ENCODE data around the gene ANAPC10. TPM values are rescaled to one million over a fixed set of nuclear protein-coding genes. Genes with fewer than 3 reads are reported as not detected.
A peak's percentile ranks its signal among the peaks of the same experiment; 100 is the strongest.
"Not testable (repeated sequence)": the region's sequence is repeated elsewhere in the genome, so short reads cannot be mapped to it uniquely, and the experiment has no call there.

Gene ANAPC10
- total RNA-seq, 6 donors from 2014 or later = 8.7 to 50.6 (median 27.8) TPM

DNA sequence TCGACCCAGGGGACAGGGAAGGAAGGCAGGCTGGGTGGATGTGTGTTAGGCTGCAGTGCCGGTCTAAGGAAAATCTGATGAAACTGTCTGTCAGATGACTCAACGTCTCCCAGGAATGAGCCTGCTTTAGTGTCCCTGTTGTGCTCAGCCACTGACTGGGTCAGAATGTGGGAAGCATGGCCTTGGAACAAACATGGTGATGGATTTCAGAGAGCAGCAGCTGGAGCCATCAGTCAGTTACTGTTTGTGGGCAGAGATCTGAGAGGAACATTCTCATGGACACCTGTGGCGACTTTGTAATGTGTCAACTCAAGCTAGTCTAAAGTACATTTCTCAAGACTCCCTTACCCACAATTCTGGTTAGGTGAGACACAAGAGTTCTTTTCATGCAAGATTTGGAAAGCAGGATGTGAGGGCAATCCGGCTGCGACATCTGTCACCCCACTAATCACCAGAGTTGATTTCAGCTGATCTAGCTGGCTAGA is 63.2 kb downstream of the ANAPC10 start:
- peaks cover 2 to 23% (median 14%) of the 10 kb centered on the region in 4 donors for H3K36me3 ChIP-seq
- H3K27me3 ChIP-seq = no peaks in the 10 kb centered on the region
- WGBS, 2 donors = 77 to 82% methylated on average over 6 of the region's 6 CpGs
- no peaks in the 10 kb centered on the region for H3K9me3 ChIP-seq
- H3K27ac ChIP-seq = no peak overlapping the region
- DNase-seq = no peak
- H3K4me1 ChIP-seq = no peaks in the 10 kb centered on the region
- H3K4me3 ChIP-seq = no peak overlapping the region
- peak in 1 of 2 donors; percentile 40 for ATAC-seq (ENCODE audit: low FRiP score in 2 of 2)
- TF ChIP-seq POLR2AphosphoS5 (IDR thresholded peaks at IDR 0.05) = no peak
- no peak for TF ChIP-seq POLR2A (IDR thresholded peaks at IDR 0.05)
- TF ChIP-seq, protein P1, sequence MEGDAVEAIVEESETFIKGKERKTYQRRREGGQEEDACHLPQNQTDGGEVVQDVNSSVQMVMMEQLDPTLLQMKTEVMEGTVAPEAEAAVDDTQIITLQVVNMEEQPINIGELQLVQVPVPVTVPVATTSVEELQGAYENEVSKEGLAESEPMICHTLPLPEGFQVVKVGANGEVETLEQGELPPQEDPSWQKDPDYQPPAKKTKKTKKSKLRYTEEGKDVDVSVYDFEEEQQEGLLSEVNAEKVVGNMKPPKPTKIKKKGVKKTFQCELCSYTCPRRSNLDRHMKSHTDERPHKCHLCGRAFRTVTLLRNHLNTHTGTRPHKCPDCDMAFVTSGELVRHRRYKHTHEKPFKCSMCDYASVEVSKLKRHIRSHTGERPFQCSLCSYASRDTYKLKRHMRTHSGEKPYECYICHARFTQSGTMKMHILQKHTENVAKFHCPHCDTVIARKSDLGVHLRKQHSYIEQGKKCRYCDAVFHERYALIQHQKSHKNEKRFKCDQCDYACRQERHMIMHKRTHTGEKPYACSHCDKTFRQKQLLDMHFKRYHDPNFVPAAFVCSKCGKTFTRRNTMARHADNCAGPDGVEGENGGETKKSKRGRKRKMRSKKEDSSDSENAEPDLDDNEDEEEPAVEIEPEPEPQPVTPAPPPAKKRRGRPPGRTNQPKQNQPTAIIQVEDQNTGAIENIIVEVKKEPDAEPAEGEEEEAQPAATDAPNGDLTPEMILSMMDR (IDR thresholded peaks at IDR 0.05) = no peak
- no peak for TF ChIP-seq EP300 (IDR thresholded peaks at IDR 0.05)

DNA sequence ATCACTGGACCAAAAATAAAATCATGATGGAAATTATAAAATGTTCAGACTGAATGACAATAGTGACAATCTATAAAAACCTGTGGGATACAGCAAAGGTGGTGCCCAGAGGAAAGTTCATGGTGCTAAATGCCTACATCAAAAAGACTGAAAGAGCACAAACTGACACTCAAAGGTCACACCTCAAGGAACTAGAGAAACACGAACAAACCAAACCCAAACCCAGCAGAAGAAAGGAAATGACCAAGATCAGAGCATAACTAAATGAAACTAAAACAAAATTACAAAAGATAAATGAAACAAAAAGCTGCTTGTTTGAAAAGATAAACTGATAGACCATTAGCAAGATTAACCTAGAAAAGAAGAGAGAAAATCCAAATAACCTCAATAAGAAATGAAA is 78.7 kb downstream of the ANAPC10 start:
- Histone ChIP-seq H3K27me3 (no peaks in the 10 kb centered on the region), H3K36me3 (no peaks in the 10 kb centered on the region), H3K27ac (no peak overlapping the region), H3K4me3 (no peak overlapping the region), H3K9me3 (peaks cover 0 to 15% (median 7%) of the 10 kb centered on the region in 4 donors), H3K4me1 (no peaks in the 10 kb centered on the region)
- no peak for TF ChIP-seq POLR2A (IDR thresholded peaks at IDR 0.05)
- TF ChIP-seq POLR2AphosphoS5 (IDR thresholded peaks at IDR 0.05) = no peak
- no peak for ATAC-seq (ENCODE audit: low FRiP score in 2 of 2)
- WGBS, 2 donors = 50 to 64% methylated on average over 1 of the region's 1 CpG
- no peak for DNase-seq

- DNase-seq = no peak
- TF ChIP-seq, protein P1 (IDR thresholded peaks at IDR 0.05) = no peak
- TF ChIP-seq POLR2AphosphoS5 (IDR thresholded peaks at IDR 0.05) = no peak
- no peak for TF ChIP-seq POLR2A (IDR thresholded peaks at IDR 0.05)
- no peak for TF ChIP-seq EP300 (IDR thresholded peaks at IDR 0.05)
- 99 to 100% methylated on average over 3 to 4 of the region's 4 CpGs for WGBS, 2 donors
- H3K4me1 ChIP-seq = peaks cover 0 to 17% (median 8%) of the 10 kb centered on the region in 4 donors
- no peaks in the 10 kb centered on the region for H3K36me3 ChIP-seq
- H3K27ac ChIP-seq = no peak overlapping the region
- H3K4me3 ChIP-seq = no peak overlapping the region
- no peaks in the 10 kb centered on the region for H3K27me3 ChIP-seq
- no peak for ATAC-seq (ENCODE audit: low FRiP score in 2 of 2)
- no peaks in the 10 kb centered on the region for H3K9me3 ChIP-seq
Measured at GRCh38 chr4:145014365-145014764, 83.6 kb downstream of the ANAPC10 start.

DNA sequence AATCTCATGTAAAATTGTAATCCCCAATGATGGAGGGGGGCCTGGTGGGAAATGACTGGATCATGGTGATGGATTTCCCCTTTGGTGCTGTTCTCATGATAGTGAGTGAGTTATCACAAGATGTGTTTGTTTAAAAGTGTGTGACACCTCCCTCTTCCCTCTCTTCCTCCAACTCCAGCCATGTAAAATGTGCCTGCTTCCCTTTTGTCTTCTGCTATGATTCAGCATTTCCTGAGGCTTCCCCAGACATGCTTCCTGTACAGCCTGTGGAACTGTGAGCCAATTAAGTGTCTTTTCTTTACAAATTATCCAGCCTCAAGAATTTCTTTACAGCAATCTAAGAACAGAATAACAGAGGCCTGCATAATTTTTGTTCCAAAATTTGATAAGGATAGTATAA is 85.2 kb downstream of the ANAPC10 start:
- Histone ChIP-seq H3K4me1 (peaks cover 0 to 17% (median 8%) of the 10 kb centered on the region in 4 donors), H3K27ac (peak overlapping the region in 1 of 4 donors; percentile 27), H3K9me3 (no peaks in the 10 kb centered on the region), H3K4me3 (no peak overlapping the region), H3K36me3 (no peaks in the 10 kb centered on the region), H3K27me3 (no peaks in the 10 kb centered on the region)
- ATAC-seq (ENCODE audit: low FRiP score in 2 of 2) (peak in 1 of 2 donors; percentile 64), DNase-seq (no peak)
- TF ChIP-seq EP300 (IDR thresholded peaks at IDR 0.05) (peak in 1 of 4 donors; percentile 24), POLR2AphosphoS5 (IDR thresholded peaks at IDR 0.05) (peak in 1 of 2 donors; percentile 9), POLR2A (IDR thresholded peaks at IDR 0.05) (no peak)
- TF ChIP-seq, protein P1 (IDR thresholded peaks at IDR 0.05) = no peak

DNA sequence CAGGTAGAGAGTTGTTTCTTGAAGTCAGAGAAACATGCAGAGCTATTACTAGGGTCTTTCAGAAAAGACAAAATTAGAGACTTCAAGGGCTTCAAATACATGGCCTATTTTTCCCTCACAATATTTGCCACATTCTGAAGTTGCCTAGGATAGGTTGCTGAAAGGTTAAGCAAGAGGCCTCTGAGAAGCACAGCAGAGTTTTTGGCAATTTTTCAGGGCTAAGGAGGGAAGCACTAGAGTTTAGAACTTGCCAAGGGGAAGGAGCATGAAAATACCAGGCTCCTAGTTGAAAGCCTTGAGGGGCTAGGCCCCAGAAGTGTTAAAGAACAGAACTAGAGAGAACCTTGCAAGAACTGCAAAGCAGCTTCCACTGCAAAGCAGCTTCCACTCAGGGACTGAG is 86.4 kb downstream of the ANAPC10 start:
- H3K4me1 ChIP-seq = peaks cover 0 to 17% (median 8%) of the 10 kb centered on the region in 4 donors
- DNase-seq (no peak), ATAC-seq (ENCODE audit: low FRiP score in 2 of 2) (no peak)
- H3K27me3 ChIP-seq = no peaks in the 10 kb centered on the region
- no peaks in the 10 kb centered on the region for H3K36me3 ChIP-seq
- TF ChIP-seq POLR2AphosphoS5 (IDR thresholded peaks at IDR 0.05) (no peak), EP300 (IDR thresholded peaks at IDR 0.05) (no peak), POLR2A (IDR thresholded peaks at IDR 0.05) (no peak)
- TF ChIP-seq, protein P1 (IDR thresholded peaks at IDR 0.05) = no peak
- H3K9me3 ChIP-seq = no peaks in the 10 kb centered on the region
- no peak overlapping the region for H3K27ac ChIP-seq
- H3K4me3 ChIP-seq = no peak overlapping the region

DNA sequence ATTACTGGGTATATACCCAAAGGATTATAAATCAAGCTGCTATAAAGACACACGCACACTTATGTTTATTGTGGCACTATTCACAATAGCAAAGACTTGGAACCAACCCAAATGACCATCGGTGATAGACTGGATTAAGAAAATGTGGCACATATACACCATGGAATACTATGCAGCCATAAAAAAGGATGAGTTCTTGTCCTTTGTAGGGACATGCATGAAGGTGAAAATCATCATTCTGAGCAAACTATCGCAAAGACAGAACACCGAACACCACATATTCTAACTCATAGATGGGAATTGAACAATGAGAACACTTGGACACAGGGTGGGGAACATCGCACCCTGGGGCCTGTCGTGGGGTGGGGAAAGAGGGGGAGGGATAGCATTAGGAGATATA is 87.7 kb downstream of the ANAPC10 start:
- H3K4me1 ChIP-seq = peaks cover 0 to 17% (median 8%) of the 10 kb centered on the region in 4 donors
- H3K4me3 ChIP-seq; H3K9me3 ChIP-seq; H3K27ac ChIP-seq; H3K27me3 ChIP-seq; ATAC-seq (ENCODE audit: low FRiP score in 2 of 2); DNase-seq; H3K36me3 ChIP-seq: not testable (repeated sequence)
- WGBS, 2 donors = 92 to 95% methylated on average over 6 of the region's 6 CpGs

Data from upper lobe of left lung (tissue), 6 donors.